ENCODE data around the gene LGMN. TPM values are rescaled to one million over a fixed set of nuclear protein-coding genes. Genes with fewer than 3 reads are reported as not detected.

Gene LGMN
- total and polyA plus RNA-seq, 3 donors from 2014 or later = 58.1 to 102 (median 88.9) TPM

GRCh38 chr14:92686411-92686899, 62.0 kb downstream of the LGMN start:
- Histone ChIP-seq H3K9me3 (no peaks in the 10 kb centered on the region), H3K36me3 (ENCODE audit: low read depth, missing control alignments) (no peaks in the 10 kb centered on the region), H3K4me3 (no peak overlapping the region), H3K27ac (no peak overlapping the region), H3K4me1 (peaks cover 6% of the 10 kb centered on the region), H3K27me3 (no peaks in the 10 kb centered on the region)
- intact Hi-C loops (cut with DNase I; ENCODE audit: low total_unique reads) = loop anchor here (10.0 kb wide), 1 partner anchor 98 kb away; no protein-coding TSS in a partner anchor
- no peak for TF ChIP-seq CTCF (IDR thresholded peaks at IDR 0.05)
- no peak for TF ChIP-seq POLR2A (IDR thresholded peaks at IDR 0.05)
- no peak for DNase-seq
- 64 to 83% methylated on average over 8 to 9 of the region's 9 CpGs for WGBS, 2 donors

GRCh38 chr14:92685784-92686355, 62.6 kb downstream of the LGMN start:
- Histone ChIP-seq H3K4me3 (no peak overlapping the region), H3K4me1 (peaks cover 12% of the 10 kb centered on the region), H3K36me3 (ENCODE audit: low read depth, missing control alignments) (no peaks in the 10 kb centered on the region), H3K27ac (no peak overlapping the region), H3K27me3 (no peaks in the 10 kb centered on the region), H3K9me3 (no peaks in the 10 kb centered on the region)
- DNase-seq = no peak
- 83 to 93% methylated on average over 4 of the region's 4 CpGs for WGBS, 2 donors
- intact Hi-C loops (cut with DNase I; ENCODE audit: low total_unique reads) = loop anchor here (10.0 kb wide), 1 partner anchor 99 kb away; no protein-coding TSS in a partner anchor
- TF ChIP-seq POLR2A (IDR thresholded peaks at IDR 0.05) = no peak
- no peak for TF ChIP-seq CTCF (IDR thresholded peaks at IDR 0.05)

GRCh38 chr14:92684801-92685560, 63.4 kb downstream of the LGMN start:
- H3K4me3 ChIP-seq = no peak overlapping the region
- TF ChIP-seq CTCF (IDR thresholded peaks at IDR 0.05) = no peak
- TF ChIP-seq POLR2A (IDR thresholded peaks at IDR 0.05) = no peak
- H3K9me3 ChIP-seq = no peaks in the 10 kb centered on the region
- H3K4me1 ChIP-seq = peaks cover 14% of the 10 kb centered on the region
- H3K36me3 ChIP-seq (ENCODE audit: low read depth, missing control alignments) = no peaks in the 10 kb centered on the region
- intact Hi-C loops (cut with DNase I; ENCODE audit: low total_unique reads) = loop anchor here (10.0 kb wide), 1 partner anchor 100 kb away; no protein-coding TSS in a partner anchor
- H3K27ac ChIP-seq = no peak overlapping the region
- DNase-seq = no peak
- H3K27me3 ChIP-seq = no peaks in the 10 kb centered on the region
- 80 to 81% methylated on average over 3 to 20 of the region's 21 CpGs for WGBS, 2 donors

GRCh38 chr14:92683041-92683440, 65.4 kb downstream of the LGMN start:
- Histone ChIP-seq H3K36me3 (ENCODE audit: low read depth, missing control alignments) (no peaks in the 10 kb centered on the region), H3K9me3 (no peaks in the 10 kb centered on the region), H3K4me1 (peaks cover 14% of the 10 kb centered on the region), H3K4me3 (no peak overlapping the region), H3K27me3 (no peaks in the 10 kb centered on the region), H3K27ac (no peak overlapping the region)
- intact Hi-C loops (cut with DNase I; ENCODE audit: low total_unique reads) = loop anchor here (10.0 kb wide), 1 partner anchor 102 kb away; no protein-coding TSS in a partner anchor
- 80 to 92% methylated on average over 8 of the region's 8 CpGs for WGBS, 2 donors
- TF ChIP-seq POLR2A (IDR thresholded peaks at IDR 0.05) (no peak), CTCF (IDR thresholded peaks at IDR 0.05) (no peak)
- DNase-seq = no peak
